Thoracic aorta (tissue), 2 donors: Measurements from ENCODE around the gene CRIP2. TPM values are rescaled to one million over a fixed set of nuclear protein-coding genes. Genes with fewer than 3 reads are reported as not detected.

ENCODE experiments used
- ATAC-seq: fragments of 150-250 bp; one replicate; pipeline ENCODE4 v1.8.0; 2017; ENCODE audit warnings: low read depth; ENCODE audit not compliant: insufficient number of reproducible peaks, low FRiP score
- DNase-seq: peaks from one replicate; pipeline ENCODE4 v3.0.0-alpha.2; 2020; ENCODE audit warnings: low spot score
- H3K27ac ChIP-seq, 2 donors: fragments of 200-600 bp; sonication (generic); 1 replicate in 1 of 2; 2 replicates in 1 of 2; pipeline ENCODE4 v1.5.1; 2016; ENCODE audit warnings: mild to moderate bottlenecking in 2 of 2, moderate library complexity in 2 of 2
- H3K27me3 ChIP-seq: fragments of 200-600 bp; sonication (generic); replicated peaks from 2 replicates; pipeline ENCODE4 v1.6.0; 2016; ENCODE audit warnings: mild to moderate bottlenecking; ENCODE audit not compliant: insufficient read depth
- H3K36me3 ChIP-seq: fragments of 200-600 bp; sonication (generic); one replicate; pipeline ENCODE4 v1.5.1; 2016
- H3K4me1 ChIP-seq, 2 donors: fragments of 200-600 bp; sonication (generic); 1 replicate in 1 of 2; 2 replicates in 1 of 2; pipeline versions ENCODE4 v1.5.1 to v1.6.0; 2016; ENCODE audit warnings: low read depth in 2 of 2, mild to moderate bottlenecking in 1 of 2; ENCODE audit not compliant: control insufficient read depth in 1 of 2
- H3K4me3 ChIP-seq: fragments of 200-600 bp; sonication (generic); 2 replicates; pipeline ENCODE4 v1.5.1; 2016; ENCODE audit warnings: mild to moderate bottlenecking
- H3K9me3 ChIP-seq: fragments of 200-600 bp; sonication (generic); 2 replicates; pipeline ENCODE4 v1.5.1; 2016
- CTCF ChIP-seq: fragments of 200-600 bp; sonication (generic); IDR thresholded peaks from one replicate; pipeline ENCODE4 v1.5.1; 2019; ENCODE audit warnings: antibody characterized with exemption
- total RNA-seq, 2 donors: library from RNA; depleted of rRNA; stranded (reverse); fragments of >200 nt; gene quantifications; one replicate each; pipeline versions ENCODE4 v1.1.0 to v1.2.3, GENCODE V29; 2016

The CRIP2 gene
- total RNA-seq, 2 donors from 2014 or later: 307 to 748 TPM

DNA sequence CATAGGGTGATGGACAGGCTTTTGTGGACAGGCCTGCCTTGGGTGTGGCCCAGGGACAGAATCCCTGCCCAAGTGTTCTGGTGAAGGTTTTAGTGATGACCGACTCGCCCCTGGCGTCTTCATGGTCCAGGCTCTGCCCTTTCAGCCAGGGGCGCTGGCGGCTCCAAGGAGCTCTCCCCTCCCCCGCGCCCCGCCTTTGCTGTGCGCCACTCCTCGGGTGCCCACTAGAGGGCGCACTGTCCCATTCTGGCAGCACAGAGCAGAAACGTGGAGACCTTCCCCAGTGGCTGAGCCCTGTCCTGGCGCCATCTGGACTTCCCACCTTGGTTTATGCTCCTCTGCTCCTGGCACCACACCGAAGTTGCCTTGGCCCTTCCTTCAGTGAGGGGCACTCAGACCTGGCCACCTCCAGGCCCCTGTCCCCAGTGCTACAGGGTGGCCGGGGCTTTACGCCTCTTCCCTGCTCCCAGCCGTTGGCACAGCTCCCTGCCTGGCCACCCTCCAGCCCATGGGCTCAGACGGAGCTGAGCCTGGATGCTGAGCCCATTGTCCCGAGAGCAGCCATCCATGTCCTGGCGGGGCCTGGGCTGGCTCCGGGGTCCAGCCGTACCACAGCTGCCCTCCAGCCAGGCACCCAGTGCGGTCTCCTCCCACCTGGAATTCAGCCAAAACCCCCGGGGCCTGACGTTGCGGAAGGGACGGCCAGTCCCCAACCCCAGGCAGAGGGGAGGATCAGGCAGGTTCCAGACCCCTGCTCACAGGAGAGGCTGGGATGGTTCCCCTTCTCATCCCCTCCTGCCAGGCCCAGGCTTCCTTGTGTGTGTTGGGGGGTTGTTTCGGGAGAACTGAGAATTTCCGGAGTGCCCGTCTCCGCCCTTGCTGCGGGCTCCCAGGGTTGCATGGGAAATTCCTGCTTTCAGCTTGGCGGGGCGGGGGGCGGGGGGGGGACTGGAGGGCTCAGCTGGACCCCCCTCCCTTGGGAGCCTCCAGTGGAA lies 6.5 kb downstream of the CRIP2 start:
- ATAC-seq (peak; percentile 61), DNase-seq (no peak)
- Histone ChIP-seq H3K27ac (peak overlapping the region; percentile 97 to 100), H3K9me3 (no peaks in the 10 kb centered on the region), H3K27me3 (no peaks in the 10 kb centered on the region), H3K4me1 (peaks cover 36 to 76% of the 10 kb centered on the region in 2 donors), H3K4me3 (peak overlapping the region; percentile 81), H3K36me3 (peaks cover 6% of the 10 kb centered on the region)
- peak; percentile 99 for TF ChIP-seq CTCF

- Histone ChIP-seq H3K9me3 (no peaks in the 10 kb centered on the region), H3K4me3 (peak overlapping the region; percentile 81), H3K36me3 (peaks cover 6% of the 10 kb centered on the region), H3K27me3 (no peaks in the 10 kb centered on the region), H3K4me1 (peaks cover 42 to 76% of the 10 kb centered on the region in 2 donors), H3K27ac (peak overlapping the region; percentile 97 to 100)
- DNase-seq (peak; percentile 95), ATAC-seq (peak; percentile 72)
- no peak for TF ChIP-seq CTCF
These were observed 7.4 kb downstream of the CRIP2 start for GRCh38 chr14:105481886-105482457.

DNA sequence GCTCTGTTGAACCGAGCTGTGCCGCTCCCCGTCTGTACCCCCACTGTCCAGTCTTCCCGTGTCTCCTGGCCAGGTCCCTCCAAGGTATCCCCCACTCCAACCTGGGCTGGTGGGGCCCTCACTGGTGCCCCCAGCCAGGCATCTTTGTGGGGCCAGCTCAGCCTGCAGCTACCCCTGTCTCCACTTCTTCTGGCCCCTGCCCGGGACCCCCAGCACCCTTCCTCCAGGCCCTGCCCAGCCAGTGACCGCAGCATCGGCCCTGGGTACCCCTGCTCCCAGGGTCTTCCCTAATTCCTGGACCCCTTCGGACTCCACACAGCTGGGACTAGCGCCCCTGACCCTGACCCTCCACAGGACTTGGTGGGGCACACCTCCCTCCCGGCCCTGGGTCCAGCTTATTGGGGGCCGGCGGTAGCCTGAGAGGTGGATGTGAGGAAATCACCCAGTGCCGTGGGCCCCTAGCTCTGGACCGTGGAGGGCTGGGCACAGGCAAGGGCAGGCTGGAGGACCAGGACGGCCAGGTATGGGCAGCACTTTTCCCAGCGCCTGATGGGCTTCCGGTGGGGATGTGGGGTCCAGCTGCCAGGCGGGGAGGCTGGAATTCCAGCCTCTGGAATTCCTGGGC lies 8.0 kb downstream of the CRIP2 start:
- Histone ChIP-seq H3K27me3 (no peaks in the 10 kb centered on the region), H3K4me1 (peaks cover 38 to 77% of the 10 kb centered on the region in 2 donors), H3K36me3 (peaks cover 6% of the 10 kb centered on the region), H3K27ac (peak overlapping the region; percentile 97 to 100), H3K9me3 (no peaks in the 10 kb centered on the region), H3K4me3 (peak overlapping the region; percentile 81)
- no peak for ATAC-seq
- no peak for TF ChIP-seq CTCF
- DNase-seq: no peak

DNA sequence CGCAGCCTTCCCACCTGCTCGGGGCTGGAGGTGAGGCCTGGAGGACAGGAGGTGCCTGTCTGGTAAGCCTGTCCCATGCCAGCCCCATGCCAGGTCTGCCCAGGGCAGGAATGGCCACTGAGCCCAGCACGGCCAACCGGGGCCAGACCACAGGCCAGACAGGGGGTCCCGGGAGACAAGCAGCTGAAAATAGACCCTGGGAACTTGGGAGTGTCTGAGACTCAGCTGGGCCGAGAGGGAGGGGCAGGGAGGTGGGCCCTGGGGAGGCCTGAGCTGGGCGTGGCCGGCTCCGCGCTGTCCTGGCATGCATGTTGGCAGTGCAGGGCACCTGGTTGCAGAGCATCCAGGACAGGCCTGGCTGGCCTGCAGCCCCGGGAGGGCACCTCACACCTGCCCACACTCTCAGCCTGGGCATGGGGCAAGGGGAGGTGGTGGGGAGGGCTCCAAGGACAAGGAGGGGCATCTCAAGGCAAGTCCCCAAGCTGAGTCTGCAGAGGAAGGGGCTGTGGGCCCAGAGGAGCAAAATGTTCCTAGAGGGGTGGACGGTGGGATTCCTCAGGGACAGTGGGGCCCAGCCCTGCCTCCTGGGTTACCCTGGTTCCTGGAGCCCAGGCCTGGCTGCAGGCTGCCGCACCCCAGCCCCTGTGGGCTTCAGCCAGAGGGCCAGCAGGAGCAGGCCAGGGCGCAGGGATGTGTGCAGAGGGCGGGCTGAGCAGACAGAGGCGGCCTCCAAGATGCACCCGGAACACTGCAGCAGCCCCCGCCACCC lies 8.9 kb downstream of the CRIP2 start:
- Histone ChIP-seq H3K4me3 (no peak overlapping the region), H3K27me3 (no peaks in the 10 kb centered on the region), H3K36me3 (peaks cover 6% of the 10 kb centered on the region), H3K4me1 (peaks cover 38 to 84% of the 10 kb centered on the region in 2 donors), H3K27ac (peak overlapping the region; percentile 97 to 100), H3K9me3 (no peaks in the 10 kb centered on the region)
- no peak for TF ChIP-seq CTCF
- DNase-seq: no peak
- ATAC-seq: no peak
